H1 (cell line): ENCODE measurements around the gene EPB41L4A. TPM values are rescaled to one million over a fixed set of nuclear protein-coding genes. Genes with fewer than 3 reads are reported as not detected.

Experiments used
- ASH2L ChIP-seq: fragments of 200-600, 300-600 bp; sonication (generic); IDR thresholded peaks from one replicate; pipeline ENCODE4 v1.7.1; 2017; ENCODE audit warnings: low read length
- CBX5 ChIP-seq: fragments of 300-800, 300-1000 bp; sonication (generic); IDR thresholded peaks from 2 replicates; pipeline ENCODE4 v1.7.1; 2016; ENCODE audit warnings: antibody characterized with exemption, low read length, low read depth
- CREB1 ChIP-seq: IDR thresholded peaks from 2 replicates; pipeline ENCODE4 v1.6.1; 2012; ENCODE audit warnings: inconsistent platforms
- HDAC2 ChIP-seq, 2 experiments: fragments of 300-600 bp in 1 of 2; sonication (generic) in 1 of 2; IDR thresholded peaks; 2 replicates each; pipeline ENCODE4 v1.6.1; 2011 to 2012; ENCODE audit warnings: low read depth in 2 of 2, low read length in 2 of 2, mild to moderate bottlenecking in 2 of 2, moderate library complexity in 2 of 2, borderline replicate concordance in 1 of 2, inconsistent platforms in 1 of 2
- POLR2AphosphoS5 ChIP-seq: IDR thresholded peaks from 2 replicates; pipeline ENCODE4 v1.6.1; 2011; ENCODE audit warnings: low read depth, low read length
- RBBP5 ChIP-seq: IDR thresholded peaks from 2 replicates; pipeline ENCODE4 v1.7.1; 2012; ENCODE audit warnings: low read depth, mild to moderate bottlenecking, inconsistent platforms, low read length, moderate library complexity, borderline replicate concordance
- polyA plus RNA-seq, 7 experiments: library from polyadenylated mRNA; depleted of rRNA in 3 of 7; stranded (reverse) in 5 of 7; unstranded in 2 of 7; fragments of >200 nt in 5 of 7; fragments of 200-250 nt in 2 of 7; gene quantifications; 1 replicate in 5 of 7; 2 replicates in 1 of 7; 4 replicates in 1 of 7; pipeline versions ENCODE4 v1.2.1 to v1.2.3, GENCODE V29; 2011 to 2013; ENCODE audit warnings: missing spikeins in 2 of 7, mixed read lengths in 2 of 7
- total RNA-seq: library from RNA; stranded (reverse); fragmentation: NEBNext Ultra II Directional; extraction: Animal tissue kit (Norgen Biotek cat#: 25700); gene quantifications from 2 replicates; pipeline ENCODE4 v1.2.1, GENCODE V29; 2021
- TF ChIP-seq, protein P1 (sequence below): fragments of 300-600 bp; sonication (generic); IDR thresholded peaks from 2 replicates; pipeline ENCODE4 v1.7.1; 2012; ENCODE audit warnings: low read length, moderate library complexity, mild to moderate bottlenecking, inconsistent platforms; ENCODE audit not compliant: insufficient replicate concordance
- TF ChIP-seq, protein P2 (sequence below): IDR thresholded peaks from 2 replicates; pipeline ENCODE4 v1.6.1; 2011; ENCODE audit warnings: low read length, improper control_type of control experiment

Gene EPB41L4A
- total and polyA plus RNA-seq, 2 of the 8 experiments (the other 6 are each of a cell fraction or from before 2014, with no cell fraction given), result 1.6 to 4.6 TPM

DNA sequence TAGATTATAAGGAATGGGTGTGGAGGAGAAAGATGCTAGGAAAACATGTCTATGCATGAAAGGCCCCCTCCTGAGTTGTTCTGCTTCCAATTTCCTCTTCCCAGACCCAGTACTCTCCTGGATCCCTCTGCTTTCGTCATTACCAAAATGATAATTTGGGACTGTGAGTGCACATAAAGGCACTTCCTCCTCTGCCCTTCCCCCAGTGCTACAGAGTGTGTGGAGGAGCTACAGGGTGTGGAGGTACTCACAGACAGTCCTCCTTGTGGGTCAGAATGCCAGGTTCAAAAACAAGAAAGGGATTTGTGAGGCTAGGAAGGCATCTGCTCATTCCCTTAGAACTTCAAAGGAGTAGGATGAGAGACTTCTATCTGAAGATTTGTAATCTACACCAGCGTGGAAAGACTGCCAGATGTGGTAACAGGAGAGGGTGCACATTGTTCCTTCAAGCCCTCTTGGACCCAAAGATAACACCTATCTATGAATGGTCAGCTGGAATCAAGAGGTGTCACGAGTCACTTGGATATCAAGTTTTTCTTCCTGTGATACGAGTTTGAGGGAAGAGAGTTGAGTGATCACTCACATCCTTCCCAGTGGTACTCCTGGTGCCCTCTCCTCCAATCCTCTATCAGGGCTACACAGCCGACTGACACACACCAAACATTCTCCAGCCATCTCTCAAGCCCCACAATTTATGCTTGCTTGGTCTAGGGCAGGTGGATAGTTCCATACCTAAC lies 201.1 kb downstream of the EPB41L4A start (continued):
- TF ChIP-seq, protein P1, sequence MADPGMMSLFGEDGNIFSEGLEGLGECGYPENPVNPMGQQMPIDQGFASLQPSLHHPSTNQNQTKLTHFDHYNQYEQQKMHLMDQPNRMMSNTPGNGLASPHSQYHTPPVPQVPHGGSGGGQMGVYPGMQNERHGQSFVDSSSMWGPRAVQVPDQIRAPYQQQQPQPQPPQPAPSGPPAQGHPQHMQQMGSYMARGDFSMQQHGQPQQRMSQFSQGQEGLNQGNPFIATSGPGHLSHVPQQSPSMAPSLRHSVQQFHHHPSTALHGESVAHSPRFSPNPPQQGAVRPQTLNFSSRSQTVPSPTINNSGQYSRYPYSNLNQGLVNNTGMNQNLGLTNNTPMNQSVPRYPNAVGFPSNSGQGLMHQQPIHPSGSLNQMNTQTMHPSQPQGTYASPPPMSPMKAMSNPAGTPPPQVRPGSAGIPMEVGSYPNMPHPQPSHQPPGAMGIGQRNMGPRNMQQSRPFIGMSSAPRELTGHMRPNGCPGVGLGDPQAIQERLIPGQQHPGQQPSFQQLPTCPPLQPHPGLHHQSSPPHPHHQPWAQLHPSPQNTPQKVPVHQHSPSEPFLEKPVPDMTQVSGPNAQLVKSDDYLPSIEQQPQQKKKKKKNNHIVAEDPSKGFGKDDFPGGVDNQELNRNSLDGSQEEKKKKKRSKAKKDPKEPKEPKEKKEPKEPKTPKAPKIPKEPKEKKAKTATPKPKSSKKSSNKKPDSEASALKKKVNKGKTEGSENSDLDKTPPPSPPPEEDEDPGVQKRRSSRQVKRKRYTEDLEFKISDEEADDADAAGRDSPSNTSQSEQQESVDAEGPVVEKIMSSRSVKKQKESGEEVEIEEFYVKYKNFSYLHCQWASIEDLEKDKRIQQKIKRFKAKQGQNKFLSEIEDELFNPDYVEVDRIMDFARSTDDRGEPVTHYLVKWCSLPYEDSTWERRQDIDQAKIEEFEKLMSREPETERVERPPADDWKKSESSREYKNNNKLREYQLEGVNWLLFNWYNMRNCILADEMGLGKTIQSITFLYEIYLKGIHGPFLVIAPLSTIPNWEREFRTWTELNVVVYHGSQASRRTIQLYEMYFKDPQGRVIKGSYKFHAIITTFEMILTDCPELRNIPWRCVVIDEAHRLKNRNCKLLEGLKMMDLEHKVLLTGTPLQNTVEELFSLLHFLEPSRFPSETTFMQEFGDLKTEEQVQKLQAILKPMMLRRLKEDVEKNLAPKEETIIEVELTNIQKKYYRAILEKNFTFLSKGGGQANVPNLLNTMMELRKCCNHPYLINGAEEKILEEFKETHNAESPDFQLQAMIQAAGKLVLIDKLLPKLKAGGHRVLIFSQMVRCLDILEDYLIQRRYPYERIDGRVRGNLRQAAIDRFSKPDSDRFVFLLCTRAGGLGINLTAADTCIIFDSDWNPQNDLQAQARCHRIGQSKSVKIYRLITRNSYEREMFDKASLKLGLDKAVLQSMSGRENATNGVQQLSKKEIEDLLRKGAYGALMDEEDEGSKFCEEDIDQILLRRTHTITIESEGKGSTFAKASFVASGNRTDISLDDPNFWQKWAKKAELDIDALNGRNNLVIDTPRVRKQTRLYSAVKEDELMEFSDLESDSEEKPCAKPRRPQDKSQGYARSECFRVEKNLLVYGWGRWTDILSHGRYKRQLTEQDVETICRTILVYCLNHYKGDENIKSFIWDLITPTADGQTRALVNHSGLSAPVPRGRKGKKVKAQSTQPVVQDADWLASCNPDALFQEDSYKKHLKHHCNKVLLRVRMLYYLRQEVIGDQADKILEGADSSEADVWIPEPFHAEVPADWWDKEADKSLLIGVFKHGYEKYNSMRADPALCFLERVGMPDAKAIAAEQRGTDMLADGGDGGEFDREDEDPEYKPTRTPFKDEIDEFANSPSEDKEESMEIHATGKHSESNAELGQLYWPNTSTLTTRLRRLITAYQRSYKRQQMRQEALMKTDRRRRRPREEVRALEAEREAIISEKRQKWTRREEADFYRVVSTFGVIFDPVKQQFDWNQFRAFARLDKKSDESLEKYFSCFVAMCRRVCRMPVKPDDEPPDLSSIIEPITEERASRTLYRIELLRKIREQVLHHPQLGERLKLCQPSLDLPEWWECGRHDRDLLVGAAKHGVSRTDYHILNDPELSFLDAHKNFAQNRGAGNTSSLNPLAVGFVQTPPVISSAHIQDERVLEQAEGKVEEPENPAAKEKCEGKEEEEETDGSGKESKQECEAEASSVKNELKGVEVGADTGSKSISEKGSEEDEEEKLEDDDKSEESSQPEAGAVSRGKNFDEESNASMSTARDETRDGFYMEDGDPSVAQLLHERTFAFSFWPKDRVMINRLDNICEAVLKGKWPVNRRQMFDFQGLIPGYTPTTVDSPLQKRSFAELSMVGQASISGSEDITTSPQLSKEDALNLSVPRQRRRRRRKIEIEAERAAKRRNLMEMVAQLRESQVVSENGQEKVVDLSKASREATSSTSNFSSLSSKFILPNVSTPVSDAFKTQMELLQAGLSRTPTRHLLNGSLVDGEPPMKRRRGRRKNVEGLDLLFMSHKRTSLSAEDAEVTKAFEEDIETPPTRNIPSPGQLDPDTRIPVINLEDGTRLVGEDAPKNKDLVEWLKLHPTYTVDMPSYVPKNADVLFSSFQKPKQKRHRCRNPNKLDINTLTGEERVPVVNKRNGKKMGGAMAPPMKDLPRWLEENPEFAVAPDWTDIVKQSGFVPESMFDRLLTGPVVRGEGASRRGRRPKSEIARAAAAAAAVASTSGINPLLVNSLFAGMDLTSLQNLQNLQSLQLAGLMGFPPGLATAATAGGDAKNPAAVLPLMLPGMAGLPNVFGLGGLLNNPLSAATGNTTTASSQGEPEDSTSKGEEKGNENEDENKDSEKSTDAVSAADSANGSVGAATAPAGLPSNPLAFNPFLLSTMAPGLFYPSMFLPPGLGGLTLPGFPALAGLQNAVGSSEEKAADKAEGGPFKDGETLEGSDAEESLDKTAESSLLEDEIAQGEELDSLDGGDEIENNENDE, result no peak
- TF ChIP-seq ASH2L (no peak), POLR2AphosphoS5 (no peak), CBX5 (no peak), HDAC2 (IDR thresholded peaks at IDR 0.05; ENCODE audit: borderline replicate concordance in 1 of 2, low read depth in 2 of 2, low read length in 2 of 2) (no peak), RBBP5 (no peak), CREB1 (no peak)
- TF ChIP-seq, protein P2, sequence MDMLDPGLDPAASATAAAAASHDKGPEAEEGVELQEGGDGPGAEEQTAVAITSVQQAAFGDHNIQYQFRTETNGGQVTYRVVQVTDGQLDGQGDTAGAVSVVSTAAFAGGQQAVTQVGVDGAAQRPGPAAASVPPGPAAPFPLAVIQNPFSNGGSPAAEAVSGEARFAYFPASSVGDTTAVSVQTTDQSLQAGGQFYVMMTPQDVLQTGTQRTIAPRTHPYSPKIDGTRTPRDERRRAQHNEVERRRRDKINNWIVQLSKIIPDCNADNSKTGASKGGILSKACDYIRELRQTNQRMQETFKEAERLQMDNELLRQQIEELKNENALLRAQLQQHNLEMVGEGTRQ, result no peak
